Adrenal gland (tissue), 12 donors: ENCODE measurements around the gene MKRN2. TPM values are rescaled to one million over a fixed set of nuclear protein-coding genes. Genes with fewer than 3 reads are reported as not detected.
A peak's percentile ranks its signal among the peaks of the same experiment; 100 is the strongest.

Experiments
- DNase-seq, 7 donors: peaks; one replicate each; pipeline ENCODE4 v3.0.0-alpha.2; 2019 to 2020
- H3K27ac ChIP-seq, 5 donors: fragments of 200-600 bp; sonication (generic) in 4 of 5; 1 replicate in 3 of 5; 2 replicates in 2 of 5; pipeline versions ENCODE4 v1.5.1 to v1.8.0; 2016 to 2020; ENCODE audit warnings: mild to moderate bottlenecking in 1 of 5
- H3K27me3 ChIP-seq: fragments of 200-600 bp; 2 replicates; pipeline ENCODE4 v1.8.0; 2021
- H3K36me3 ChIP-seq, 2 donors: fragments of 200-600 bp; replicated peaks in 1 of 2; 1 replicate in 1 of 2; 2 replicates in 1 of 2; pipeline versions ENCODE4 v1.5.1 to v1.8.0; 2018 to 2022
- H3K4me1 ChIP-seq, 2 donors: fragments of 200-600 bp; replicated peaks in 1 of 2; 1 replicate in 1 of 2; 2 replicates in 1 of 2; pipeline versions ENCODE4 v1.5.1 to v1.8.0; 2018 to 2021
- H3K4me3 ChIP-seq, 4 donors: fragments of 200-600 bp; sonication (generic) in 3 of 4; one replicate each; pipeline ENCODE4 v1.5.1; 2016 to 2018
- H3K9me3 ChIP-seq, 3 donors: fragments of 200-600 bp; sonication (generic) in 1 of 3; replicated peaks in 1 of 3; 1 replicate in 2 of 3; 2 replicates in 1 of 3; pipeline versions ENCODE4 v1.5.1 to v1.8.0; 2016 to 2021
- POLR2A ChIP-seq, 2 donors: fragments of 450-650 bp; IDR thresholded peaks; one replicate each; pipeline ENCODE4 v1.6.1; 2017; ENCODE audit warnings: antibody characterized with exemption in 2 of 2, mild to moderate bottlenecking in 2 of 2, moderate library complexity in 1 of 2
- WGBS, 4 donors: extraction: QIAGEN DNeasy Blood & Tissue Kit in 2 of 4; methylation state at CpG; one replicate each; pipeline versions ENCODE4 v1.1.5 to v1.1.7; 2013 to 2017; 5-methylcytosine and 5-hydroxymethylcytosine counted together
- intact Hi-C, 2 donors: fragments of 100-400 bp; cut with DNase I; formaldehyde crosslinking; loops; one replicate each; pipeline versions ENCODE4 v1.14.1 to v1.15.0; 2022 to 2023
- polyA plus RNA-seq, 3 donors: library from polyadenylated mRNA; stranded (reverse); fragments of 200-250 nt in 2 of 3; fragments of 350-450 nt in 1 of 3; fragmentation: Illumina TruSeq in 1 of 3; extraction: RNeasy Lipid Tissue Mini Kit (QIAGEN cat#74804) in 1 of 3; gene quantifications; one replicate each; pipeline ENCODE4 v1.2.3, GENCODE V29; 2013 to 2014
- total RNA-seq, 9 donors: library from RNA; depleted of rRNA in 4 of 9; stranded (reverse); fragments of >200 nt in 4 of 9; fragments of 120-200 nt in 1 of 9; fragmentation: NEBNext Ultra II Directional in 1 of 9; extraction: Animal tissue kit (Norgen Biotek cat#: 25700) in 1 of 9; gene quantifications; one replicate each; pipeline versions ENCODE4 v1.1.0 to v1.2.4, GENCODE V29; 2013 to 2023
- TF ChIP-seq, protein P1 (sequence below), 6 experiments: fragments of 450-650 bp in 4 of 6; fragments of 200-600 bp in 2 of 6; sonication (generic) in 1 of 6; IDR thresholded peaks; 1 replicate in 5 of 6; 2 replicates in 1 of 6; pipeline versions ENCODE4 v1.5.1 to v1.8.0; 2016 to 2021; ENCODE audit warnings: antibody characterized with exemption in 6 of 6, mild to moderate bottlenecking in 2 of 6, moderate library complexity in 1 of 6
- donor health status: healthy with polysubstance abuse.
- donor health status: Bipolar disorder and iron deficiency.
- donor health status: DM: yes; HTN: yes; CAD: no.
- donor health status: DM: no; HTN: no; CAD: no.
- donor health status: DM: no; HTN: no; CAD: no.
- donor health status: DM: yes; HTN: yes; CAD: no.

MKRN2 gene
- total and polyA plus RNA-seq, 12 donors = 15.8 to 40.9 (median 23.9) TPM

- H3K4me3 ChIP-seq = peak overlapping the region in 3 of 4 donors; percentile 16 to 93 (median 60)
- no peaks in the 10 kb centered on the region for H3K9me3 ChIP-seq
- TF ChIP-seq, protein P1, sequence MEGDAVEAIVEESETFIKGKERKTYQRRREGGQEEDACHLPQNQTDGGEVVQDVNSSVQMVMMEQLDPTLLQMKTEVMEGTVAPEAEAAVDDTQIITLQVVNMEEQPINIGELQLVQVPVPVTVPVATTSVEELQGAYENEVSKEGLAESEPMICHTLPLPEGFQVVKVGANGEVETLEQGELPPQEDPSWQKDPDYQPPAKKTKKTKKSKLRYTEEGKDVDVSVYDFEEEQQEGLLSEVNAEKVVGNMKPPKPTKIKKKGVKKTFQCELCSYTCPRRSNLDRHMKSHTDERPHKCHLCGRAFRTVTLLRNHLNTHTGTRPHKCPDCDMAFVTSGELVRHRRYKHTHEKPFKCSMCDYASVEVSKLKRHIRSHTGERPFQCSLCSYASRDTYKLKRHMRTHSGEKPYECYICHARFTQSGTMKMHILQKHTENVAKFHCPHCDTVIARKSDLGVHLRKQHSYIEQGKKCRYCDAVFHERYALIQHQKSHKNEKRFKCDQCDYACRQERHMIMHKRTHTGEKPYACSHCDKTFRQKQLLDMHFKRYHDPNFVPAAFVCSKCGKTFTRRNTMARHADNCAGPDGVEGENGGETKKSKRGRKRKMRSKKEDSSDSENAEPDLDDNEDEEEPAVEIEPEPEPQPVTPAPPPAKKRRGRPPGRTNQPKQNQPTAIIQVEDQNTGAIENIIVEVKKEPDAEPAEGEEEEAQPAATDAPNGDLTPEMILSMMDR (IDR thresholded peaks at IDR 0.05) = no peak
- no peak for TF ChIP-seq POLR2A (IDR thresholded peaks at IDR 0.05)
- H3K27me3 ChIP-seq = peaks cover 7% of the 10 kb centered on the region
- intact Hi-C loops = no loop called here
- 1 to 2% (median 2%) methylated on average over 8 of the region's 8 CpGs for WGBS, 4 donors
- peak overlapping the region in 4 of 5 donors; percentile 93 to 98 (median 96) for H3K27ac ChIP-seq
- DNase-seq = no peak
- peaks cover 16 to 47% of the 10 kb centered on the region in 2 donors for H3K4me1 ChIP-seq
- H3K36me3 ChIP-seq = no peaks in the 10 kb centered on the region
These were observed 585 bp upstream of the MKRN2 start for GRCh38 chr3:12556314-12556689.

DNA sequence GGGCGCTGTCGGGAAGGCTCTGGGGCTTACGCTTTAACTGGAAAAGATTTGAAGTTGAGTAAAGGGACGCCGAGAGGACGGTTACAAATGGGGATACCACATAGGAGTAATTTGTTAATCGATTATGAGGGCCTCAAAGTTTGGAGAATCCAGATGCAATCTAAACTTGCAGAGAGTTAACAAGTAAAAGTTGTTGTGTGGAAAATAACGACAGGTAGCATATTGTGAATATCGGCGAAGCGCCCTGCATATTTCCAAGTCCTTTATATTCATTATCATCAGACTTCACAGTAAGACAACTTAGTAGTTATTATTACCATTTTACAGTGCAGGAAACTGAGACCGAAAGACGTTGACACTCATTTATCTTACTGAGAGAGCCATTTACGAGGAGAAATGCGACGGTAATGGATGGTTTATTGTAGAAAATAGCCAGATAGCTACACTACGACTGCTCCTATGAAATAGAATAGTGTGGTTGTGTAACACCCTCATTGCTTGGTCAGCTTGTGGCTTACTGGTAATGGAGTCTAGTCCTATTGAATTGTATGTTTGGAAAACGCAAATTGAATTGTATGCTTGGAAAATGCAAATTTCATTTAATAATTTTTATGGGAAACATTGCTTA is 700 bp downstream of the MKRN2 start:
- Histone ChIP-seq H3K9me3 (no peaks in the 10 kb centered on the region), H3K27me3 (peaks cover 7% of the 10 kb centered on the region), H3K4me3 (peak overlapping the region; percentile 60 to 93 (median 79)), H3K4me1 (peaks cover 16 to 47% of the 10 kb centered on the region in 2 donors), H3K27ac (peak overlapping the region; percentile 56 to 98 (median 96)), H3K36me3 (no peaks in the 10 kb centered on the region)
- DNase-seq = no peak
- 1 to 2% (median 2%) methylated on average over 18 of the region's 18 CpGs for WGBS, 4 donors
- intact Hi-C loops = no loop called here
- TF ChIP-seq POLR2A (IDR thresholded peaks at IDR 0.05) = no peak
- TF ChIP-seq, protein P1 (IDR thresholded peaks at IDR 0.05) = no peak

DNA sequence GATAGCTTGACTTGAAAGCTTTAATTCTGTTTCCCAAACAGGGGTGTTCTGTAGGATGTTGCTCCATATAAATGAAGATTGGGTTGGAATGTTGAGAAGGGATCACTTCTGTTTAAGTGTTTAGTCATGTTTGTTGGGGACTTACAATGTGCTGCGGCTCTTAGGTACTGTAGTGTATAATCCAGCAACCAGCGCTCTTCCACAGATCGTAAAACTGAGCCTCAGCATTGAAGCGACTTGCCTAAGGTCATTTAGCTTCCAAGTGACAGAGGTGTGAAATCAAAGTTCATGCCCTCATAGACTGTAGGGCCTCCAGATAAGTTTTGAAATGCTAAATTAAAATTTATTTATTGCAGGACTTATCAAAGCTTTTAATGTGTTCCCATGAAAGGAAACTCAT is 1.8 kb downstream of the MKRN2 start:
- Histone ChIP-seq H3K4me1 (peaks cover 11 to 44% of the 10 kb centered on the region in 2 donors), H3K27ac (no peak overlapping the region), H3K4me3 (no peak overlapping the region), H3K27me3 (peaks cover 7% of the 10 kb centered on the region), H3K9me3 (no peaks in the 10 kb centered on the region), H3K36me3 (no peaks in the 10 kb centered on the region)
- no peak for DNase-seq
- WGBS, 4 donors = 71 to 82% (median 74%) methylated on average over 4 of the region's 4 CpGs
- intact Hi-C loops = no loop called here
- TF ChIP-seq POLR2A (IDR thresholded peaks at IDR 0.05) = no peak
- TF ChIP-seq, protein P1 (IDR thresholded peaks at IDR 0.05) = no peak

GRCh38 chr3:12559520-12559919 is 2.6 kb downstream of the MKRN2 start:
- intact Hi-C loops = no loop called here
- DNase-seq = no peak
- Histone ChIP-seq H3K9me3 (no peaks in the 10 kb centered on the region), H3K4me1 (peaks cover 9 to 38% of the 10 kb centered on the region in 2 donors), H3K4me3 (no peak overlapping the region), H3K27ac (no peak overlapping the region), H3K27me3 (peaks cover 5% of the 10 kb centered on the region), H3K36me3 (no peaks in the 10 kb centered on the region)
- TF ChIP-seq, protein P1 (IDR thresholded peaks at IDR 0.05) = no peak
- no peak for TF ChIP-seq POLR2A (IDR thresholded peaks at IDR 0.05)
- 79 to 91% (median 83%) methylated on average over 3 of the region's 3 CpGs for WGBS, 4 donors
